Dendritic cell treated with granulocyte-macrophage colony-stimulating factor and Interleukin-4, amounts not matched to agents 40 ng/mL and 50 ng/mL, for 4 days (primary cell): Measurements from ENCODE around the gene SERINC2.

Experiments used
- H3K27ac Mint-ChIP-seq: one replicate; pipeline ENCODE4 v1.8.0; 2022; ENCODE audit warnings: mild to moderate bottlenecking, mixed read lengths
- H3K27me3 Mint-ChIP-seq: one replicate; pipeline ENCODE4 v1.8.0; 2022; ENCODE audit warnings: mild to moderate bottlenecking, mixed read lengths
- H3K36me3 Mint-ChIP-seq: one replicate; pipeline ENCODE4 v1.8.0; 2022; ENCODE audit warnings: low read depth, mixed read lengths
- H3K4me1 Mint-ChIP-seq: one replicate; pipeline ENCODE4 v1.8.0; 2022; ENCODE audit warnings: low read depth, mixed read lengths
- H3K4me3 Mint-ChIP-seq: one replicate; pipeline ENCODE4 v1.8.0; 2022; ENCODE audit warnings: mild to moderate bottlenecking, moderate library complexity, mixed read lengths
- H3K9me3 Mint-ChIP-seq: one replicate; pipeline ENCODE4 v1.8.0; 2022; ENCODE audit warnings: mixed read lengths
- intact Hi-C: fragments of 100-400 bp; cut with micrococcal nuclease; formaldehyde crosslinking; loops from one replicate; pipeline ENCODE4 v1.15.0; 2022

SERINC2 gene

DNA sequence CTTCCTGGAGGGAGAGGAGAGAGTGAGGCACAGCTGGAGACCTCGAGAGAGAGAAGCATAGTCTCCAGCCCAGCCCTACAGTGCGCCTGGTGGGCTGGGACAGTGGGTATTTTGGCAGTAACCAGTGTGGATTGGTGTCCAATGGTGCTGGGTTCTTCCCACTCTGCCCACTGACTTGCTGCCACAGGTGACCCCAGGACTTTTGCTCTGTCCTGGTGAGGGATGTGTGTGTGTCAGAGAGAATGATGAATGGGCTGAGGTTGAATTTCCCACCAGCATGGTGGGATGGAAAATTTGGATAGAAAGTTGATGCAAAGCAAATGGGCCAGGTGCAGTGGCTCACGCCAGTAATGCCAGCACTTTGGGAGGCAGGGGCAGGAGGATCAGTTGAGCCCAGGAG, 26.3 kb downstream of the SERINC2 start:
- no peak overlapping the region for H3K4me3 Mint-ChIP-seq
- intact Hi-C loops: no loop called here
- H3K9me3 Mint-ChIP-seq: peaks cover 11% of the 10 kb centered on the region
- H3K4me1 Mint-ChIP-seq: no peaks in the 10 kb centered on the region
- H3K27me3 Mint-ChIP-seq: peaks cover 8% of the 10 kb centered on the region
- no peaks in the 10 kb centered on the region for H3K36me3 Mint-ChIP-seq
- no peak overlapping the region for H3K27ac Mint-ChIP-seq

DNA sequence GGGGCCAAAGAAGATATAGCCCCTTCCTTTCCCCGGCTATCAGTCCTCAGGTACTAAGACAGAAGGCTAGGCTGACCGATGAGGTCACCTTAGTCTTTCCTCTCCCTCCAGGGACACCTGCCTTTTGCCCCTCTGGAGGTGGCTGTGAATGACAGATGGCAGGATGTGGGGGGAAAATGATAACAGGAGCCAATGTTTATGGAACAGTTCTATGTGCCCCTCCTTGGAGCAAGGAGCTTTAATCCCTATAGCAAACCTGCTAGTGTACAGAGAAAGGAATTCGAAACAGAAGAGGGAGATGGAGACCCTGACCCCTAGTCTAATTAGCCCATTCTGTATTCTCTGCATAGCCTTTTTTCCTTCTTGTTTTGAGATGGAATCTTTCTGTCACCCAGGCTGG, 28.1 kb downstream of the SERINC2 start:
- Mint-ChIP-seq H3K4me3 (no peak overlapping the region), H3K9me3 (peaks cover 11% of the 10 kb centered on the region), H3K27me3 (peaks cover 6% of the 10 kb centered on the region), H3K4me1 (peaks cover 7% of the 10 kb centered on the region), H3K27ac (no peak overlapping the region), H3K36me3 (no peaks in the 10 kb centered on the region)
- intact Hi-C loops: no loop called here

DNA sequence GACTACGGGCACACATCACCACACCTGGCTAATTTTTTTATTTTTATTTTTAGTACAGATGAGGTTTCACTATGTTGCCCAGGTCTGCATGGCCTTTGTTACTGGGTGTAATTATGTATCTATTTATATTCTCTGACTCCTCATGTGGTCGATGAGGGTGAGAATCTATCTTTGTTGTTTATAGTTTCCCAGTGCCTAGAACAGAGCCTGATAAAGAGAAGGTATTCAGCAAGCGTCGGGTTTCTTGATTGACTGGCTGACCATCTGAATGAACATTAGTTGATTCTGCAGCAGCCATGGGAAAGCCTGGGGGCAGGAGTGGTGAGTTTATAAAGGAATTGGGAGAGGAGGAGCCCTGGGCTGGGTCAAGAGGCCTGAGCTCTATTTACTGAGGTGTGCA, 28.5 kb downstream of the SERINC2 start:
- H3K4me1 Mint-ChIP-seq: peaks cover 8% of the 10 kb centered on the region
- peaks cover 10% of the 10 kb centered on the region for H3K27me3 Mint-ChIP-seq
- H3K9me3 Mint-ChIP-seq: peaks cover 11% of the 10 kb centered on the region
- no peaks in the 10 kb centered on the region for H3K36me3 Mint-ChIP-seq
- intact Hi-C loops: no loop called here
- H3K4me3 Mint-ChIP-seq: no peak overlapping the region
- H3K27ac Mint-ChIP-seq: no peak overlapping the region

DNA sequence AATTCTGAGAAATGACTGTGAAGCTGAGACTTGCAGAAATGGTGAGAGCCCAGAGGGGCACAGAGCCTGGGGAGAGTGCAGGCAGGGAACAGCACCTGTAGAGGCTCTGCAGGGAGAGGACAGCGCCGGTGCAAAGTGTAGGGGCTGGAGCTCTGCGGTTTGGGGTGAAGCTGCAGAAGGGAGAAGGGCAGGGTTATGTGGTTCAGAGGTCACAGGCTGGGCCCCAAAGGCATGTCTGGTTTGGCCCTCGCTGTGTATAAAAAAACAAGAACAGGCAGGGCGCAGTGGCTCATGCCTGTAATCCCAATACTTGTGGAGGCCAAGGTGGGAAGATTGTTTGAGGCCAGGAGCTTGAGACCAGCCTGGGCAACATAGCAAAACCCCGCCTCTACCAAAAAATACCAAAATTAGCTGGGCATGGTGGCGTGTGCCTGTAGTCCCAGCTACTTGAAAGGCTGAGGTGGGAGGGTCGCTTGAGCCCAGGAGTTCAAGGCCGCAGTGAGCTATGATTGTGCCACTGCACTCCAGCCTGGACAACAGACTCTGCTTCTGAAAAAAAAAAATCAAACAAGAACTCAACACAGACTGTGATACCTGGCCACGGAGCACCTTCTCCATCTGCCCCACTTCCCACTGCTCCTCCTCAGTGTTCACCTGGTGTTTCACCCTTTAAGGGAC, 29.1 kb downstream of the SERINC2 start:
- Mint-ChIP-seq H3K36me3 (no peaks in the 10 kb centered on the region), H3K27ac (no peak overlapping the region), H3K27me3 (peaks cover 7% of the 10 kb centered on the region), H3K9me3 (peaks cover 11% of the 10 kb centered on the region), H3K4me3 (no peak overlapping the region), H3K4me1 (peaks cover 8% of the 10 kb centered on the region)
- intact Hi-C loops: no loop called here

DNA sequence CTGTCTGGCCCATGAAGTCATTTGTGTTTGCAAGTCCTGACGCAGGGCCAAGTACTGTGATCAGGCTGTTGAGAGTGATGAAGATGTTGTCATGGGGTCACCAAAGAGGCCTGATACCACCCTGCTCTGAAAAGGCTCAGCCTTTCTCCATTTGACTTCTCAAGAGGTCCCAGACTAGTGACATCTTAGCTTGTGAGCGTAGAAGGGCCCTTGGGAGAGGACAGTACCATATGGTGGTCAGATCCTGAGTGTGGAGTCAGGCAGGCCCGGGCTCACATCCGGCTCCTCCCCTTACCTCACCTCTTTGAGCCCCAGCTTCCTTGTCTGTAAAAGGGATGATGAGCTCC, 29.6 kb downstream of the SERINC2 start:
- Mint-ChIP-seq H3K4me3 (no peak overlapping the region), H3K4me1 (peaks cover 8% of the 10 kb centered on the region), H3K36me3 (no peaks in the 10 kb centered on the region), H3K27me3 (peaks cover 6% of the 10 kb centered on the region), H3K9me3 (peaks cover 11% of the 10 kb centered on the region), H3K27ac (no peak overlapping the region)
- intact Hi-C loops: no loop called here

DNA sequence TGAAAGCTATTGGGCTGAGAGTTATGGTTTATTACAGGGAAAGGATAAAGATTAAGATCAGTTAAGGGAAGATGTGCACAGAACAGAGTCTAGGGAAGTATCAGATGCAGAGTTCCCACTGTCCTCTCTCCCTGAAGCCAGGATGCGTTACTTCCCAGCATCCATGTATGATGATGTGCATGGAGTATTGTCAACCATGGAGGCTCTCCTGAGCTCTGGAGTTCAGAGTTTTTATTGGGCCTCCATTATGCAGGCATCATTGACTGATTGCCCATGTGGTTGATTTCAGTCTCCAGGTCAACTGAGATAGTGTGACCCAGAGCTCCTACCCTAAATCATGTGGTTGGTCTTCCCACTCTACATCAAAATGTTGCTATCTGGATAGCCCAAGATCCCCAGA, 30.7 kb downstream of the SERINC2 start:
- Mint-ChIP-seq H3K36me3 (no peaks in the 10 kb centered on the region), H3K27ac (no peak overlapping the region), H3K4me3 (no peak overlapping the region), H3K9me3 (peaks cover 11% of the 10 kb centered on the region), H3K27me3 (peaks cover 6% of the 10 kb centered on the region), H3K4me1 (peaks cover 8% of the 10 kb centered on the region)
- intact Hi-C loops: no loop called here

DNA sequence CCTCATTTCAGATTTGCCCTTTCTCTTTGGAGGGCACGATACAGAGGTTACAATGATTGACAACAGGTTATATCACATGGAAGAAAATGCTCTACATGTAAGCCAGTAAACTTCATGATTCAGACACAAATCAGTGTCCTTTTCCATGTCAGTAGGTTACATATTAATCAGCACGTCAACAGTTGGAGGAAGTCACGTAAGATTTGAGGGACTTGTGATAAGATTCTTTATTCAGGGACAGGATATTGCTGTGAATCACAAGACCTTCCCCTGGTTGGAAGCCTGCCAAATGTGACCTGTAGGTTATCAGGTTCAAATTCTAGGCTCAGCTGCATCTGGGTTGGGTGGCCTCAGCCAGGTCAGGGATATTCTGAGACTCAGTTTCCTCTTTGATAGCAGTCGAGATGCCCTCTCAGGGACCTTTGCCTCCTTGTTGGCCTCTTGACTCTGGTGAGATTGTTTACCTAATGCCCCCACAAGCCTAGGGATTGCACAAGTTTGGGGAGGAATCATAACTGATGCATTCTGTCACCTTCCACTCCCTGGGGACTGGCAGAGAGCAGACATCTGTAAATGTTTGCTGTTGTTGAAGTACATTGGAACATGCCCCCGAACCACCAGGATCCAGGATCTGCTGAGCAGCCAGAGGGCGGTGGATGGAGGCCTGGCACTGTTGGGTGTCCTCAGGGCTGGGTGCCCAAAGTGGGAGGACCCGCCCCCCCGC, 31.9 kb downstream of the SERINC2 start:
- Mint-ChIP-seq H3K27ac (no peak overlapping the region), H3K9me3 (peaks cover 11% of the 10 kb centered on the region), H3K4me3 (no peak overlapping the region), H3K4me1 (peaks cover 8% of the 10 kb centered on the region), H3K27me3 (peaks cover 6% of the 10 kb centered on the region), H3K36me3 (no peaks in the 10 kb centered on the region)
- intact Hi-C loops: no loop called here

DNA sequence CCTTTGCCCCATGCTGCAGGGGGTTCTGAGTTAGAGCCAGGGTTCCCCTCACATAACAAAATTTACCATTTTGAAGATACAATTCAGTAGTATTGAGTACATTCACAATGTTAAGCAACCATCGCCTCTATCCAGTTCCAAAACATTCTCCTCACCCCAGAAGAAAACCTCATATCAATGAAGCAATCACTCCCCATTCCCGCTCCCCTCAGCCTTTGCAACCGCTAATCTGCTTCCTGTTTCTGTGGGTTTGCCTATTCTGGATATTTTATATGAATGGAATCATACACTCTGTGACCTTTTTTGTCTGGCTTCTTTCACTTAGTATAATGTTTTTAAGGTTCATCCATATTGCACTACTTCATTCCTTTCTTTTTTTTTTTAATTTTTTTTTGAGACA, 32.9 kb downstream of the SERINC2 start:
- H3K36me3 Mint-ChIP-seq: no peaks in the 10 kb centered on the region
- peaks cover 6% of the 10 kb centered on the region for H3K27me3 Mint-ChIP-seq
- H3K4me3 Mint-ChIP-seq: no peak overlapping the region
- H3K9me3 Mint-ChIP-seq: peaks cover 19% of the 10 kb centered on the region
- peaks cover 8% of the 10 kb centered on the region for H3K4me1 Mint-ChIP-seq
- H3K27ac Mint-ChIP-seq: no peak overlapping the region
- intact Hi-C loops: no loop called here

DNA sequence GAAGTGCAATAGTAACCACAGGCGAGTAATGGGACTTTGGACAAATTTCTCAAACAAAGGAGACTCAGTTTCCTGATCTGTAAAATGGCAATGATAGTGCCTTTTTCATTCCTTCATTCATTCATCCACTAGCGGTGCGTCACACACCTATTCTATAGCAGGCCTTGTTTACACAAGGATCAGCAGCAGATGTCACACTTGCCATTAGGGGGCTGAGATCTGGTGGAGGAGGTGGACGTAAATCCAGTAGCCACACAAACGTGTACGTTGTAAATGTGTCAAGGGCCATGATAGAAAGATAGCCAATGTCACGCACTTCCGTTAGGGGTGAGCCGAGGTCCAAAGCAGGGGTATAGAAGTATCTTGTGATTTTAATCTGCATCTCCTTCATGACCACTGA, 34.2 kb downstream of the SERINC2 start:
- intact Hi-C loops: no loop called here
- Mint-ChIP-seq H3K36me3 (no peaks in the 10 kb centered on the region), H3K9me3 (peaks cover 30% of the 10 kb centered on the region), H3K4me1 (peaks cover 8% of the 10 kb centered on the region), H3K27me3 (peaks cover 5% of the 10 kb centered on the region), H3K4me3 (no peak overlapping the region), H3K27ac (no peak overlapping the region)

DNA sequence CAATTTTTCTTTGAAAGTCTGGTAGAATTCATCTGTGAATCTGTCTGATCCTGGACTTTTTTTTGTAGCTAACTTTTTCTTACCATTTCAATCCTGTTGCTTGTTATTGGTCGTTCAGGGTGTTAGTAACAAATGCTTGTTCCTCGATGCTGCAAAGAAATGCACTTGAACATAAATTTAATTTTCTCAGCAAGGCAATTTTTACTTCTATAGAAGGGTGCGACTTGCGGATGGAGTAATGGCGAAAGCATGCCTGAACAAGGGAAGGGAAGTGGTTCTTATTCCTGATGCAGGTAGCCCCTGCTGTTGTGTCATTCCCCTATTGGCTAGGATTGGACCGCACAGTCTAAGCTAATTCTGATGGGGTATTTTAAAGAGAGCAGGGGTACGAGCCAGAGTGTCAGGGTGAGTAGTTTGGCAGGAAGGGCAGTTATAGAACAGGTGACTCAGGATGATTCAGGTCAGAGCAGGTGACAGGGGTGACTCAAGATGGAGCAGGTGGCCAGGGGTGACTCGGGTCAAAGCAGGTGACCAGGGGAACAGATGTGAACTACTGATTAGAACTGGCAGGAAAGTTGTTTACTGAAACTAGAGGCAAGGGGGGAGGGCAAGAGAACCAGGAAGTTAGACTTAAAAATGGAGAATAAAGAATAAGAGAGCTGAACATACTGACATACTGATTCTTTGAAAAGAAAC, 40.5 kb downstream of the SERINC2 start:
- H3K4me3 Mint-ChIP-seq: no peak overlapping the region
- peaks cover 1% of the 10 kb centered on the region for H3K36me3 Mint-ChIP-seq
- H3K9me3 Mint-ChIP-seq: peaks cover 74% of the 10 kb centered on the region
- no peaks in the 10 kb centered on the region for H3K4me1 Mint-ChIP-seq
- intact Hi-C loops: no loop called here
- H3K27me3 Mint-ChIP-seq: peaks cover 6% of the 10 kb centered on the region
- H3K27ac Mint-ChIP-seq: no peak overlapping the region

DNA sequence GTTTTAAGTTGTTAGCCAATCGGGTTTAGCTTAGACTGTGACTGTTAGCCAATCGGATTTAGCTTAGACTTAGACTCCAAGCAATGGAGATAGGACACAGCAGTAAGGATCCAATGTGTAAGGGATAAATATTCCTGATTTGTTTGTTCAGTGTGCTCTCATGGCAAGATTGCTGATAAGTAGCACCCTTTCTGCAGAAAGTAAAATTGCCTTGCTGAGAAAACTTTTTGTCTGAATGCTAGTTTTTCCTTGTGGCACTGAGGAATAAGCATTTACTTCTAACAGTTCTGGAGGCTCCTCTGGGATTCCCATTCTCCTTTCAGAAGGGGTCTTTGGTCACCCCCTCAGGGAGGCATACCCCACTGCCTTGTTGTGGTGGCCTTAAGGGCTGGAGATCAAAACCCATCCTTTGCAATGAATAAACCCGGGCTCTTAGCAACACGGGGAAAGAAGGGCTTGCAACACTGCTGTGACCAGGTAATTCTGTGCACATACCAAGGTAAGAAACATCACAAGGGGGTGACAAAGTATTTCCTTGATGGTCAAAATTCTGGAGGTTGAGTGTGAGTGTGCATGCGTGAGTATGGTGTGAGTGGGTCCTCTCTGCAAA, 45.4 kb downstream of the SERINC2 start:
- H3K4me3 Mint-ChIP-seq: no peak overlapping the region
- no peaks in the 10 kb centered on the region for H3K4me1 Mint-ChIP-seq
- intact Hi-C loops: no loop called here
- peaks cover 5% of the 10 kb centered on the region for H3K27me3 Mint-ChIP-seq
- peaks cover 78% of the 10 kb centered on the region for H3K9me3 Mint-ChIP-seq
- H3K36me3 Mint-ChIP-seq: peaks cover 6% of the 10 kb centered on the region
- no peak overlapping the region for H3K27ac Mint-ChIP-seq

DNA sequence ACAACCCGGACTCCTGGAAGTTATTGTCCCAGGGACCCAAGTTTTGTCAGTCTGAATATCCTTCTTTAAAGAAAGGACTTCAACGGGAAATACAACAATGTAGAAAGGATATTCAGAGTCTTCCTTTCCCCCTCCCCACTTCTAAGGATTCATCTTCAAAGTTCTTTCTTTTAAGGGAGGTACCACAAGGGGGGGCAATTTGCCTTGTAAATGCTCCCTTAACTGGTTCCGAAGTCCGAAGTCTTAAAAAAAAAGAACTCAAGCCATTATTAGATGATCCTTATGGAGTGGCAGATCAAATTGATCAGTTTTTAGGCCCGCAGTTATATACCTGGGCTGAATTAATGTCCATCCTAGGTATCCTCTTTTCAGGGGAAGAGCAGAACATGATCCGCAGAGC, 47.0 kb downstream of the SERINC2 start:
- no peak overlapping the region for H3K27ac Mint-ChIP-seq
- H3K9me3 Mint-ChIP-seq: peaks cover 75% of the 10 kb centered on the region
- peaks cover 6% of the 10 kb centered on the region for H3K36me3 Mint-ChIP-seq
- H3K27me3 Mint-ChIP-seq: peaks cover 3% of the 10 kb centered on the region
- H3K4me1 Mint-ChIP-seq: no peaks in the 10 kb centered on the region
- intact Hi-C loops: loop anchor here (1.0 kb wide), 1 partner anchor 89 kb away; no protein-coding TSS in a partner anchor
- no peak overlapping the region for H3K4me3 Mint-ChIP-seq

DNA sequence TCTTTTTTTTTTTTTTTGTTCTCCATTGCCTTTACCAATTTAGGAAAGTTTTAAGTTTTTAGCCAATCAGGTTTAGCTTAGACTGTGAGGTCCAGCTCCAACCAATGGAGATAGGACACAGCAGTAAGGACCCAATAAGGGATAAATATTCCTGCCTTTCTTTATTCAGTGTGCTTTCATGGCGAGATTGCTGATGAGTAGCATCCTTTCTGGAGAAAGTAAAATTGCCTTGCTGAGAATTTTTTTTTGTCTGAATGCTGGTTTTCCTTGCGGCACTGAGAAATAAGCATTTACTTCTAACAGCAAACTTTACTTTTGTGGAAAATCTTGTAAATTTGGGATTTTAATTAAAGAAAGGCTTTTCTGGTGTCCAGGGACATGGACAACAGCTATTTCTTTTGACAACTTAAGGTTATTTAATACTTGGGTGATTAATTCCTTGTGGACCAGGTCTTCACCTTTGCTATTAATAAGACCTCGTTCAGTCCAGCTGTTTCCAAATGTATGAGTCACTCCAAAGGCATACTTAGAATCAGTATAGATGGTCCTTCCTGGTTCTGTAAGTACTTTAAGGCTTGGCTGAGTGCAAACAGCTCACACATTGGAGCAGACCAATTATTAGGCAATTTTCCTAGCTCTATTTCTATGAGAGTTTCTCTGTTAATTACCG, 54.1 kb downstream of the SERINC2 start:
- peaks cover 18% of the 10 kb centered on the region for H3K4me1 Mint-ChIP-seq
- peaks cover 70% of the 10 kb centered on the region for H3K9me3 Mint-ChIP-seq
- H3K27ac Mint-ChIP-seq: no peak overlapping the region
- H3K27me3 Mint-ChIP-seq: no peaks in the 10 kb centered on the region
- peaks cover 17% of the 10 kb centered on the region for H3K36me3 Mint-ChIP-seq
- H3K4me3 Mint-ChIP-seq: no peak overlapping the region
- intact Hi-C loops: no loop called here
